Ovary (tissue), 3 donors: ENCODE measurements around the gene PCGF2.

Experiments used
- CTCF ChIP-seq, 3 donors: fragments of 450-650 bp in 2 of 3; fragments of 200-600 bp in 1 of 3; IDR thresholded peaks; one replicate each; pipeline versions ENCODE4 v1.5.1 to v1.8.0; 2016 to 2022; ENCODE audit warnings: antibody characterized with exemption in 3 of 3, mild to moderate bottlenecking in 1 of 3
- EP300 ChIP-seq: sonication (generic); formaldehyde crosslinking; IDR thresholded peaks from one replicate; pipeline ENCODE4 v1.6.1; 2017; ENCODE audit warnings: antibody characterized with exemption
- POLR2A ChIP-seq: fragments of 450-650 bp; IDR thresholded peaks from one replicate; pipeline ENCODE4 v1.6.1; 2017; ENCODE audit warnings: antibody characterized with exemption, mild to moderate bottlenecking, moderate library complexity
- donor health status: DM: no; HTN: no; CAD: no.

GRCh38 chr17:38743556-38744171 lies 4.5 kb downstream of the PCGF2 start:
- no peak for TF ChIP-seq POLR2A
- no peak for TF ChIP-seq CTCF (IDR thresholded peaks at IDR 0.05)
- TF ChIP-seq EP300 = no peak
